Non-pigmented ciliary epithelial cell (primary cell): Measurements from ENCODE around the gene STOX2.
"Not testable (repeated sequence)": the region's sequence is repeated elsewhere in the genome, so short reads cannot be mapped to it uniquely, and the experiment has no call there.

ENCODE experiments used
- DNase-seq: peaks from one replicate; pipeline ENCODE4 v3.0.0-alpha.2; 2010; ENCODE audit warnings: low read depth

STOX2 gene

GRCh38 chr4:183936574-183937345 is 31.7 kb downstream of the STOX2 start:
- no peak for DNase-seq

GRCh38 chr4:183940864-183941263 is 35.8 kb downstream of the STOX2 start:
- DNase-seq = no peak

- no peak for DNase-seq
Observed at GRCh38 chr4:183941964-183942363, 36.9 kb downstream of the STOX2 start.

GRCh38 chr4:183945741-183946140 is 40.6 kb downstream of the STOX2 start:
- no peak for DNase-seq

GRCh38 chr4:183950536-183950935 is 45.4 kb downstream of the STOX2 start:
- no peak for DNase-seq

GRCh38 chr4:183952652-183953051 is 47.5 kb downstream of the STOX2 start:
- DNase-seq = not testable (repeated sequence)

GRCh38 chr4:183959319-183960045 is 54.4 kb downstream of the STOX2 start:
- DNase-seq = no peak

- no peak for DNase-seq
Observed at GRCh38 chr4:183960046-183960420, 54.9 kb downstream of the STOX2 start.

GRCh38 chr4:183960962-183961541 is 55.9 kb downstream of the STOX2 start:
- DNase-seq = no peak

GRCh38 chr4:183961795-183962194 is 56.7 kb downstream of the STOX2 start:
- DNase-seq = no peak

- no peak for DNase-seq
Observed at GRCh38 chr4:183962419-183962818, 57.3 kb downstream of the STOX2 start.

GRCh38 chr4:183966371-183966770 is 61.3 kb downstream of the STOX2 start:
- no peak for DNase-seq

- no peak for DNase-seq
Observed at GRCh38 chr4:183967266-183967665, 62.2 kb downstream of the STOX2 start.

- no peak for DNase-seq
Observed at GRCh38 chr4:183968502-183968901, 63.4 kb downstream of the STOX2 start.

- no peak for DNase-seq
Observed at GRCh38 chr4:183968931-183969330, 63.8 kb downstream of the STOX2 start.

- DNase-seq = no peak
Observed at GRCh38 chr4:183969596-183969995, 64.5 kb downstream of the STOX2 start.

- no peak for DNase-seq
Observed at GRCh38 chr4:183971929-183972490, 66.9 kb downstream of the STOX2 start.

- DNase-seq = no peak
Observed at GRCh38 chr4:183977707-183978106, 72.6 kb downstream of the STOX2 start.

- no peak for DNase-seq
Observed at GRCh38 chr4:183984566-183984965, 79.5 kb downstream of the STOX2 start.

GRCh38 chr4:183985786-183986185 is 80.7 kb downstream of the STOX2 start:
- no peak for DNase-seq

- no peak for DNase-seq
Observed at GRCh38 chr4:183986291-183986970, 81.3 kb downstream of the STOX2 start.
